Measurements from ENCODE around the gene ATG9A. TPM values are rescaled to one million over a fixed set of nuclear protein-coding genes. Genes with fewer than 3 reads are reported as not detected.
"Not testable (repeated sequence)": the region's sequence is repeated elsewhere in the genome, so short reads cannot be mapped to it uniquely, and the experiment has no call there.

Gene ATG9A
- total RNA-seq, 1 experiment from 2014 or later: 52.1 TPM

GRCh38 chr2:219261024-219261855, 31.8 kb upstream of the ATG9A start:
- POLR2A ChIA-PET: interaction anchor here (0.7 to 2.0 kb wide), 3 partner anchors 17 to 84 kb away, joined by 3 to 5 read pairs (median 4); partner anchors contain the start of genes ANKZF1 and ATG9A
- no peak for DNase-seq (ENCODE audit: unreplicated experiment)
- intact Hi-C loops (cut with micrococcal nuclease): no loop called here
- Mint-ChIP-seq H3K9me3 (ENCODE audit: unreplicated experiment) (no peaks in the 10 kb centered on the region), H3K36me3 (ENCODE audit: insufficient read depth, unreplicated experiment) (no peaks in the 10 kb centered on the region), H3K4me3 (ENCODE audit: unreplicated experiment) (no peak overlapping the region), H3K27ac (ENCODE audit: low read depth, unreplicated experiment) (no peak overlapping the region), H3K4me1 (ENCODE audit: insufficient read depth, unreplicated experiment) (no peaks in the 10 kb centered on the region), H3K27me3 (ENCODE audit: insufficient read depth, unreplicated experiment) (no peaks in the 10 kb centered on the region)
- TF ChIP-seq, protein P1, sequence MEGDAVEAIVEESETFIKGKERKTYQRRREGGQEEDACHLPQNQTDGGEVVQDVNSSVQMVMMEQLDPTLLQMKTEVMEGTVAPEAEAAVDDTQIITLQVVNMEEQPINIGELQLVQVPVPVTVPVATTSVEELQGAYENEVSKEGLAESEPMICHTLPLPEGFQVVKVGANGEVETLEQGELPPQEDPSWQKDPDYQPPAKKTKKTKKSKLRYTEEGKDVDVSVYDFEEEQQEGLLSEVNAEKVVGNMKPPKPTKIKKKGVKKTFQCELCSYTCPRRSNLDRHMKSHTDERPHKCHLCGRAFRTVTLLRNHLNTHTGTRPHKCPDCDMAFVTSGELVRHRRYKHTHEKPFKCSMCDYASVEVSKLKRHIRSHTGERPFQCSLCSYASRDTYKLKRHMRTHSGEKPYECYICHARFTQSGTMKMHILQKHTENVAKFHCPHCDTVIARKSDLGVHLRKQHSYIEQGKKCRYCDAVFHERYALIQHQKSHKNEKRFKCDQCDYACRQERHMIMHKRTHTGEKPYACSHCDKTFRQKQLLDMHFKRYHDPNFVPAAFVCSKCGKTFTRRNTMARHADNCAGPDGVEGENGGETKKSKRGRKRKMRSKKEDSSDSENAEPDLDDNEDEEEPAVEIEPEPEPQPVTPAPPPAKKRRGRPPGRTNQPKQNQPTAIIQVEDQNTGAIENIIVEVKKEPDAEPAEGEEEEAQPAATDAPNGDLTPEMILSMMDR (IDR thresholded peaks at IDR 0.05; ENCODE audit: unreplicated experiment): no peak
- no TSS peak for BruUV-seq (replicated peaks)
- CTCF ChIA-PET: interaction anchor here (0.9 to 2.3 kb wide), 6 partner anchors 9 to 38 kb away, joined by 3 to 15 read pairs (median 4); no protein-coding TSS in a partner anchor

DNA sequence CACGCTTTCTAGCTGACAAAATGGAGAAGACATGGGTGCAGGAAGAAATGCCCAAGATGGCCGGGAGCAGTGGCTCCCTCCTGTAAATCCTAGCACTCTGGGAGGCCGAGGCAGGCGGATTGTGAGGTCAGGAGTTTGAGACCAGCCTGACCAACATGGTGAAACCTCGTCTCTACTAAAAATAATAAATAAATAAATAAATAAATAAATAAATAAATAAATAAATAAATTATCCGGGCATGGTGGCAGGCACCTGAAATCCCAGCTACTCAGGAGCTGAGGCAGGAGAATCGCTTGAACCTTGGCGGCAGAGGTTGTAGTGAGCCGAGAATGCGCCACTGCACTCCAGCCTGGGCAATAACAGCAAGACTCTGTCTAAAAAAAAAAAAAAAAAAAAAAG, 29.5 kb upstream of the ATG9A start:
- H3K27ac Mint-ChIP-seq (ENCODE audit: low read depth, unreplicated experiment); H3K4me1 Mint-ChIP-seq (ENCODE audit: insufficient read depth, unreplicated experiment); H3K4me3 Mint-ChIP-seq (ENCODE audit: unreplicated experiment); intact Hi-C loops (cut with micrococcal nuclease); H3K27me3 Mint-ChIP-seq (ENCODE audit: insufficient read depth, unreplicated experiment); H3K36me3 Mint-ChIP-seq (ENCODE audit: insufficient read depth, unreplicated experiment); BruUV-seq (replicated peaks); H3K9me3 Mint-ChIP-seq (ENCODE audit: unreplicated experiment); DNase-seq (ENCODE audit: unreplicated experiment): not testable (repeated sequence)
- POLR2A ChIA-PET: interaction anchor here (0.7 to 11.7 kb wide), 2 partner anchors 18 to 53 kb away, joined by 3 to 263 read pairs; partner anchors contain the start of gene DNAJB2
- CTCF ChIA-PET: interaction anchor here (0.7 to 2.3 kb wide), 4 partner anchors 13 to 40 kb away, joined by 3 to 12 read pairs (median 6); partner anchors contain the start of gene STK16

DNA sequence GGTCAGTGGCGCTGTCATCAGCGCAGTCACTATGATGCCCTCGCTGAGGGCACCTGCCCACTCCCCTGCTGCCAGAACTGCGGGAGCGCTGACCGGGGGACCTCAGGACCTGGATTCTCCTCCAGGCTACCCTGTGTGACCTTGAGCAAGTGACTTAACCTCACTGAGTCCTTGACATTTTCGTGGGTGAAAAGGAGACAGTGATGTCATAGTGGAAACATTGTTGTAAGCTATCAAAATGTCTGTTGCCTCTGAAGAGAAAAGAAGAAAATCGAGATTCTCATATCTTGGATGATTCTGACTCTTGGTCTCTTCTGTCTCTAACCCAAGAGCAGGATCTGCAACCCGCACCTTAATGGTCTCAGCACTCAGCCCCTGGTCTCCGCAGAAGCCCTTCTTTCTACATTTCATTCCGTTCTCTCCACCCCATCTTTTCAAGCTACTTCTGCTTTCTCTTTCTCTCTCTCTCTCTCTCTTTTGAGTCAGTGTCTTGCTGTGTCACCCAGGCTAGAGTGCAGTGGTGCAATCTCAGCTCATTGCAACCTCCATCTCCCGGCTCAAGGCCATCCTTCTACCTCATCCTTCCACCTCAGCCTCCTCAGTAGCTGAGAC, 25.3 kb upstream of the ATG9A start:
- POLR2A ChIA-PET: interaction anchor here (0.6 to 14.1 kb wide), 14 partner anchors 10 to 78 kb away, joined by 3 to 401 read pairs (median 20); partner anchors contain the start of genes ABCB6, ANKZF1, ATG9A and CNPPD1
- TF ChIP-seq, protein P1 (IDR thresholded peaks at IDR 0.05; ENCODE audit: unreplicated experiment): no peak
- intact Hi-C loops (cut with micrococcal nuclease): no loop called here
- Mint-ChIP-seq H3K4me3 (ENCODE audit: unreplicated experiment) (peak overlapping the region; percentile 91), H3K9me3 (ENCODE audit: unreplicated experiment) (no peaks in the 10 kb centered on the region), H3K27ac (ENCODE audit: low read depth, unreplicated experiment) (no peak overlapping the region), H3K4me1 (ENCODE audit: insufficient read depth, unreplicated experiment) (peaks cover 28% of the 10 kb centered on the region), H3K27me3 (ENCODE audit: insufficient read depth, unreplicated experiment) (no peaks in the 10 kb centered on the region), H3K36me3 (ENCODE audit: insufficient read depth, unreplicated experiment) (peaks cover 31% of the 10 kb centered on the region)
- no peak for DNase-seq (ENCODE audit: unreplicated experiment)
- BruUV-seq (replicated peaks): no TSS peak
- CTCF ChIA-PET: interaction anchor here (0.6 to 3.4 kb wide), 7 partner anchors 11 to 274 kb away, joined by 3 to 20 read pairs (median 5); no protein-coding TSS in a partner anchor

DNA sequence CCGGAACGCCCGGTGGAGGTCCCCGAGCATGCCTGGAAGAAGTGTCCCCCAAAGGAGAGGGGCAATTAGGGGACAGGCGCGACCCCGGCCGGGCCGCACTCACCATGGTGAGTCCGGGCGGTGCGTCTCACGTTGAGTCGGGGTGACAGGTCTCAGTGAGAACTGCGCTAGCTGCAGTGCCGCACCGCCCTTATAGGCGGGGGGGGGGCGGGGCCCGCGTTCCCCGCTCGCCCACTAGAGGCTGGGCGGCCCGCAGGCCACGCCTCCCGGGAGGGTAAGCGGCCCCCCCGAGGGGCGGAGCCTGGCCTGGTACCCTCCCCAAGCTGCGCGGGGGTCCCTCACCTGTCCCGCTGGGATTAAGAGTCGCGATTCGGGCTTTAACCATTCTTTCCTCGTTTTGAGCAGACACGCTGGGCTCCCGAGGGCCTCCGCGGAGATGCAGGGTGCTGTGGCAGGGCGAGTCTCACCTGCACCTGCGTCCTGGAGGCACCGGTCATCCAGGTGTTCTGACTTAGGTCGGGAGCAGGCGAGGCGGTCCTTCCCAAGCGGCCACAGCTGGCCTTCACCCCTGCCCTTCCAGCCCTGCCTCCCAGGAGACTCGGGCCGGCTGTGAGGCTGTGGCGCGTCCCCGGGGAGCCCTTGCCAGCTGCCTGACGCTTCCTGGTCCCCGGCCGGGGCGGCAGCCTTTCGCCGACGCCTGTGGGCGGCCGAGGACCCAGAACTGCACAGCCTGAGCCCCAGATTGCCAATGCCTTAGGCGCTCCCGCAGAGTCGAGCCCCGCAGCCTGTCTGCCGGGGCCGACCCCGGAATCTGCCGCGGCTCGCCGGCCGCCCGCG, 24.5 kb upstream of the ATG9A start, which contains the start of gene TUBA4A:
TSS of gene TUBA4A (minus strand) at position 166 of the 837 bp plus-strand sequence. CDS start at position 106, 60 bp downstream.
- Mint-ChIP-seq H3K36me3 (ENCODE audit: insufficient read depth, unreplicated experiment) (peaks cover 37% of the 10 kb centered on the region), H3K4me3 (ENCODE audit: unreplicated experiment) (peak within 1 kb of the TSS; percentile 91), H3K9me3 (ENCODE audit: unreplicated experiment) (no peaks in the 10 kb centered on the region), H3K27me3 (ENCODE audit: insufficient read depth, unreplicated experiment) (no peaks in the 10 kb centered on the region), H3K4me1 (ENCODE audit: insufficient read depth, unreplicated experiment) (peaks cover 35% of the 10 kb centered on the region), H3K27ac (ENCODE audit: low read depth, unreplicated experiment) (peak within 1 kb of the TSS; percentile 51)
- DNase-seq (ENCODE audit: unreplicated experiment): peak; percentile 84
- CTCF ChIA-PET: interaction anchor here (0.6 to 10.3 kb wide), 7 partner anchors 12 to 280 kb away, joined by 3 to 123 read pairs (median 8); no protein-coding TSS in a partner anchor
- POLR2A ChIA-PET: interaction anchor here (0.6 to 14.1 kb wide), 17 partner anchors 9 to 344 kb away, joined by 3 to 401 read pairs (median 9); partner anchors contain the start of genes ABCB6, ANKZF1, ATG9A and CNPPD1
- intact Hi-C loops (cut with micrococcal nuclease): loop anchor here (1.0 to 2.0 kb wide), 4 partner anchors 20 to 77 kb away; partner anchors contain the start of genes ABCB6, CNPPD1 and DNAJB2
- BruUV-seq (replicated peaks): no TSS peak
- TF ChIP-seq, protein P1 (IDR thresholded peaks at IDR 0.05; ENCODE audit: unreplicated experiment): no peak

Measured in MCF 10A (cell line).